ENCODE measurements around the gene RPL27A.
A peak's percentile ranks its signal among the peaks of the same experiment; 100 is the strongest.

DNA sequence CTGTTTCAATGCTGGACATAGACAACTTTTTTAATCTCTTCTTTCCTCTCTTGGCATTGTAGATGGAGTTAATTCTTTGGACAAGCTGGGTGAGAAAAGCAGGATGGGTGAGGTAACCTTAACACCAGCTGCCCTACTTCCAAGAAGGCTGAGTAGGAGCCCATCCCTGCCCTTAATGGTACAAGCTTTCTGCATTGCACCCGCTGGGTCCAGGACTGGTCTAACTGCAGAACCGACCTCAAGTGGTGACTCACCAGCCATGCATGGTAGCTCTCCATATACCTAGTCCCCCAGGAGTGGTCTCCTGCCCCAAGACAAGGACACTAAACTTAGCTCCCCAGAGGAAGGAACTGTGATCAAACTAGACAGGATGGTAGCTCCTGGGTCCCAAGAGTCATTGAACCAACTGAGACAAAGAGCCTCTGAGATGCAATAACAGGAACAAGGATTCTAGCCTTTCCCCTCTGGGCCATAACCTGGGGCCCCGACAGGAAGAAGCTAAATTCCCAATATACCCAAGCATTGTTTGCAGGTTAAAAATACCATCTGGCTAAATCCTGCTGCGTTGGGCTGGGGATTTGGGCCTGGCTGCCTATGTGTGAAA, 32.1 kb downstream of the RPL27A start:
- TF ChIP-seq FOS (IDR thresholded peaks at IDR 0.05; ENCODE audit: borderline replicate concordance, insufficient read depth, low read length) (peak; percentile 28), POLR2A (IDR thresholded peaks at IDR 0.05; ENCODE audit: low read depth, low read length) (no peak), POLR2AphosphoS5 (IDR thresholded peaks at IDR 0.05; ENCODE audit: insufficient read depth, low read depth, low read length) (no peak)

Measured in endothelial cell of umbilical vein (primary cell).